ENCODE results near the gene LARGE1.

The LARGE1 gene

DNA sequence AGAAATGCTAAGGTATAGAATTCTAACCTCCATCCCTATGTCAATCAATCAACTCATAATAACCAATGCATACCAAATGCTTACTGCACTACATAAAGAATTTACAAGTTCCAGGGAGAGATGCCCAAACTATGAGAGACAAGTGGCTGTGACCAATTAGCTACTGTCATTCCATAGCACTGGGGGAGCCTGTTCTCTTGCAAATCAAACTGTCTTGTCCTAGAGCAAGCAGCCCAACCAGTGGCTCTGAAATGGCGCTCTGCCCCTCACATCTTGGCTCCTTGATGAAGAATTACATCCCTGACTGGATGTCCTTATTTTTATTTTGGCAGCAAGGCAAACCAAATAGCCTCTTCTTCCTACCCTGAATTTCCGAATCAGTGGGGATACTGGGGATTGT, 589.7 kb downstream of the LARGE1 start:
- TF ChIP-seq, protein P1, sequence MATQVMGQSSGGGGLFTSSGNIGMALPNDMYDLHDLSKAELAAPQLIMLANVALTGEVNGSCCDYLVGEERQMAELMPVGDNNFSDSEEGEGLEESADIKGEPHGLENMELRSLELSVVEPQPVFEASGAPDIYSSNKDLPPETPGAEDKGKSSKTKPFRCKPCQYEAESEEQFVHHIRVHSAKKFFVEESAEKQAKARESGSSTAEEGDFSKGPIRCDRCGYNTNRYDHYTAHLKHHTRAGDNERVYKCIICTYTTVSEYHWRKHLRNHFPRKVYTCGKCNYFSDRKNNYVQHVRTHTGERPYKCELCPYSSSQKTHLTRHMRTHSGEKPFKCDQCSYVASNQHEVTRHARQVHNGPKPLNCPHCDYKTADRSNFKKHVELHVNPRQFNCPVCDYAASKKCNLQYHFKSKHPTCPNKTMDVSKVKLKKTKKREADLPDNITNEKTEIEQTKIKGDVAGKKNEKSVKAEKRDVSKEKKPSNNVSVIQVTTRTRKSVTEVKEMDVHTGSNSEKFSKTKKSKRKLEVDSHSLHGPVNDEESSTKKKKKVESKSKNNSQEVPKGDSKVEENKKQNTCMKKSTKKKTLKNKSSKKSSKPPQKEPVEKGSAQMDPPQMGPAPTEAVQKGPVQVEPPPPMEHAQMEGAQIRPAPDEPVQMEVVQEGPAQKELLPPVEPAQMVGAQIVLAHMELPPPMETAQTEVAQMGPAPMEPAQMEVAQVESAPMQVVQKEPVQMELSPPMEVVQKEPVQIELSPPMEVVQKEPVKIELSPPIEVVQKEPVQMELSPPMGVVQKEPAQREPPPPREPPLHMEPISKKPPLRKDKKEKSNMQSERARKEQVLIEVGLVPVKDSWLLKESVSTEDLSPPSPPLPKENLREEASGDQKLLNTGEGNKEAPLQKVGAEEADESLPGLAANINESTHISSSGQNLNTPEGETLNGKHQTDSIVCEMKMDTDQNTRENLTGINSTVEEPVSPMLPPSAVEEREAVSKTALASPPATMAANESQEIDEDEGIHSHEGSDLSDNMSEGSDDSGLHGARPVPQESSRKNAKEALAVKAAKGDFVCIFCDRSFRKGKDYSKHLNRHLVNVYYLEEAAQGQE (IDR thresholded peaks at IDR 0.05; ENCODE audit: insufficient replicate concordance, low read depth): no peak
- no peak for TF ChIP-seq POLR2AphosphoS5 (IDR thresholded peaks at IDR 0.05; ENCODE audit: low read depth)
- TF ChIP-seq GABPA (IDR thresholded peaks at IDR 0.05; ENCODE audit: low read depth): no peak
- TF ChIP-seq, protein P2, sequence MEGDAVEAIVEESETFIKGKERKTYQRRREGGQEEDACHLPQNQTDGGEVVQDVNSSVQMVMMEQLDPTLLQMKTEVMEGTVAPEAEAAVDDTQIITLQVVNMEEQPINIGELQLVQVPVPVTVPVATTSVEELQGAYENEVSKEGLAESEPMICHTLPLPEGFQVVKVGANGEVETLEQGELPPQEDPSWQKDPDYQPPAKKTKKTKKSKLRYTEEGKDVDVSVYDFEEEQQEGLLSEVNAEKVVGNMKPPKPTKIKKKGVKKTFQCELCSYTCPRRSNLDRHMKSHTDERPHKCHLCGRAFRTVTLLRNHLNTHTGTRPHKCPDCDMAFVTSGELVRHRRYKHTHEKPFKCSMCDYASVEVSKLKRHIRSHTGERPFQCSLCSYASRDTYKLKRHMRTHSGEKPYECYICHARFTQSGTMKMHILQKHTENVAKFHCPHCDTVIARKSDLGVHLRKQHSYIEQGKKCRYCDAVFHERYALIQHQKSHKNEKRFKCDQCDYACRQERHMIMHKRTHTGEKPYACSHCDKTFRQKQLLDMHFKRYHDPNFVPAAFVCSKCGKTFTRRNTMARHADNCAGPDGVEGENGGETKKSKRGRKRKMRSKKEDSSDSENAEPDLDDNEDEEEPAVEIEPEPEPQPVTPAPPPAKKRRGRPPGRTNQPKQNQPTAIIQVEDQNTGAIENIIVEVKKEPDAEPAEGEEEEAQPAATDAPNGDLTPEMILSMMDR (IDR thresholded peaks at IDR 0.05; ENCODE audit: insufficient read depth, low read length): no peak
- TF ChIP-seq SPI1 (IDR thresholded peaks at IDR 0.05; ENCODE audit: borderline replicate concordance, low read depth): no peak
- no peak overlapping the region for H3K4me3 ChIP-seq (replicated peaks; ENCODE audit: insufficient read depth, low read length)
- H3K27me3 ChIP-seq (ENCODE audit: insufficient read depth, poor library complexity, severe bottlenecking): no peaks in the 10 kb centered on the region
- no peak for DNase-seq (ENCODE audit: low read depth in 1 of 2, low spot score in 1 of 2)
- H3K27ac ChIP-seq (replicated peaks): no peak overlapping the region

DNA sequence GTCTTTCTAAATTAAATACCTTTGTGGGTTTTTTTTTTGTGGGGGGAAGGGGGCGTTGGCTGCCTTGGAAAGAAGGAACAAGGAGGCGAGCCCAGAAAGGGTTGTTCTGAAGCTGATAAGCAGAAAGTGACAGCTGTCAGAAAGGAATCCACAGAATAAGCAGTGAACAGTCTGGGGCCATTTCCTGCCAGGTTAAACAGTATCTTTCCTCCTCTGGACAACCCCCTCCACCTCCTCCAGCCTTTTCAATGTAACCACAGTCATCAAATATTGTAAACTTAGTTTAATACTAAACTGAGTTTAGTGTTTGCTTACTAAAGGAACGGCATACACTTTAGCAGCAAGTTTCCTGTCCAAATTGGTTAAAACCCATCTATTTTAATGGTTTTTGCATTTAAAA, 590.9 kb downstream of the LARGE1 start:
- DNase-seq (ENCODE audit: low read depth in 1 of 2, low spot score in 1 of 2): no peak
- TF ChIP-seq POLR2AphosphoS5 (IDR thresholded peaks at IDR 0.05; ENCODE audit: low read depth) (no peak), GABPA (IDR thresholded peaks at IDR 0.05; ENCODE audit: low read depth) (no peak), SPI1 (IDR thresholded peaks at IDR 0.05; ENCODE audit: borderline replicate concordance, low read depth) (no peak)
- TF ChIP-seq, protein P2 (IDR thresholded peaks at IDR 0.05; ENCODE audit: insufficient read depth, low read length): no peak
- TF ChIP-seq, protein P1 (IDR thresholded peaks at IDR 0.05; ENCODE audit: insufficient replicate concordance, low read depth): no peak
- Histone ChIP-seq H3K27me3 (ENCODE audit: insufficient read depth, poor library complexity, severe bottlenecking) (no peaks in the 10 kb centered on the region), H3K4me3 (replicated peaks; ENCODE audit: insufficient read depth, low read length) (no peak overlapping the region), H3K27ac (replicated peaks) (no peak overlapping the region)

DNA sequence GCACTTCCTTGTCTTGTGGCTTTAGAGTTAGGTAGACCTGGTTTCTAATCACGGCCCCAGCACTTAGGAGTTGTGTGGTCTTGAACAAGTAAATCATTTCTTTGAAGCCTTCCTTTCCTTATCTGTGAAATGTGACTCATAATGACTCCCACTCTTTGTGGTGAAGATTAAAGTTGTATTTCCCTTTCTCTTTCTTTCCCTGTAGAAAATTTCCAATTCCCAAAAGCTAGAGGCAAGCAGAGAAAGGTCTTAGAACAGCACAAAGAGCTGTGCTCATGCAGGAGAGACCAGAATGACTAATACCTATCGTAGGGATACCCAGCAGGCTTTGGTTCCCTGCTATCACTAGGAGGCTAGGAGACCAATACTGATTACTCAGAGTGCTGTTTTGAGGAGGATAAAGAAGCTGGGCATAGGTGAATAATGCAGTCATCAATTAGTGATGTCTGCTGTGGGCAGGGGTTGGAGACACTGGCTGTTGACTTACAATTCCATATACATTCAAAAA, 591.4 kb downstream of the LARGE1 start:
- H3K4me3 ChIP-seq (replicated peaks; ENCODE audit: insufficient read depth, low read length): no peak overlapping the region
- no peak overlapping the region for H3K27ac ChIP-seq (replicated peaks)
- no peak for DNase-seq (ENCODE audit: low read depth in 1 of 2, low spot score in 1 of 2)
- TF ChIP-seq POLR2AphosphoS5 (IDR thresholded peaks at IDR 0.05; ENCODE audit: low read depth) (no peak), SPI1 (IDR thresholded peaks at IDR 0.05; ENCODE audit: borderline replicate concordance, low read depth) (no peak), GABPA (IDR thresholded peaks at IDR 0.05; ENCODE audit: low read depth) (no peak)
- TF ChIP-seq, protein P2 (IDR thresholded peaks at IDR 0.05; ENCODE audit: insufficient read depth, low read length): no peak
- H3K27me3 ChIP-seq (ENCODE audit: insufficient read depth, poor library complexity, severe bottlenecking): no peaks in the 10 kb centered on the region

DNA sequence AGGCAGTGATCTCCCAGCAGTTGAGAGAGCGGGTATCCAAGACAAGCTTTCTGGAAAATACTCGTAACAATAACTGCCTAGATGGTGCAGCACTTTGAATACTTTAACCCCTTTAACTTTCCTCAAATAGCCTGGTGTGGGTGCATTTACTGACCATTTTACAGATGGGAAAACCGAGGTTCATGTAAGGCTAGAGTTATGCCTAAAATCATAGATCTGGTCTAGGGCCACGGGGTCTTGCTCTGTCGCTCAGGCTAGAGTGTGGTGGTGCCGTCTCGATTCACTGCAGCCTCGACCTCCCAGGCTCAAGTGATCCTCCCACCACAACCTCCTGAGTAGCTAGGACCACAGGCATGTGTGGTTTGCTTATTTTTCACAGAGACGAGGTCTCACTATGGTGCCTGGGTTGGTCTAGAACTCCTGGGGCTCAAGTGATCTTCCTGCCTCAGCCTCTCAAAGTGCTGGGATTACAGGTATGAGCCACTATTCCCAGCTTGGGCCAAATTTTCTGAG, 592.9 kb downstream of the LARGE1 start:
- TF ChIP-seq, protein P2 (IDR thresholded peaks at IDR 0.05; ENCODE audit: insufficient read depth, low read length): no peak
- no peak for TF ChIP-seq POLR2AphosphoS5 (IDR thresholded peaks at IDR 0.05; ENCODE audit: low read depth)
- no peak for DNase-seq (ENCODE audit: low read depth in 1 of 2, low spot score in 1 of 2)
- Histone ChIP-seq H3K27ac (replicated peaks) (no peak overlapping the region), H3K27me3 (ENCODE audit: insufficient read depth, poor library complexity, severe bottlenecking) (no peaks in the 10 kb centered on the region), H3K4me3 (replicated peaks; ENCODE audit: insufficient read depth, low read length) (no peak overlapping the region)
